Sigmoid colon (tissue), 4 donors: Measurements from ENCODE around the gene MGAT3.

ENCODE experiments used
- CTCF ChIP-seq, 4 experiments: fragments of 450-650 bp in 3 of 4; fragments of 200-600 bp in 1 of 4; IDR thresholded peaks; one replicate each; pipeline ENCODE4 v1.5.1; 2016 to 2019; ENCODE audit warnings: antibody characterized with exemption in 4 of 4, mild to moderate bottlenecking in 3 of 4, moderate library complexity in 2 of 4
- POLR2A ChIP-seq, 2 donors: fragments of 450-650 bp; IDR thresholded peaks; one replicate each; pipeline ENCODE4 v1.6.1; 2016; ENCODE audit warnings: antibody characterized with exemption in 2 of 2, mild to moderate bottlenecking in 2 of 2, moderate library complexity in 2 of 2
- POLR2AphosphoS5 ChIP-seq, 4 donors: sonication (generic); formaldehyde crosslinking; IDR thresholded peaks; one replicate each; pipeline ENCODE4 v1.6.1; 2017; ENCODE audit warnings: antibody characterized with exemption in 4 of 4

- no peak for TF ChIP-seq POLR2AphosphoS5 (IDR thresholded peaks at IDR 0.05)
- no peak for TF ChIP-seq CTCF (IDR thresholded peaks at IDR 0.05)
- no peak for TF ChIP-seq POLR2A (IDR thresholded peaks at IDR 0.05)
Measured at GRCh38 chr22:39489094-39490068, 32.6 kb downstream of the MGAT3 start.
